Measurements from ENCODE around the gene TCP1. TPM values are rescaled to one million over a fixed set of nuclear protein-coding genes. Genes with fewer than 3 reads are reported as not detected.
"Not testable (repeated sequence)": the region's sequence is repeated elsewhere in the genome, so short reads cannot be mapped to it uniquely, and the experiment has no call there.

Gene TCP1
- total RNA-seq, 3 donors from 2014 or later: 139 to 205 (median 170) TPM

DNA sequence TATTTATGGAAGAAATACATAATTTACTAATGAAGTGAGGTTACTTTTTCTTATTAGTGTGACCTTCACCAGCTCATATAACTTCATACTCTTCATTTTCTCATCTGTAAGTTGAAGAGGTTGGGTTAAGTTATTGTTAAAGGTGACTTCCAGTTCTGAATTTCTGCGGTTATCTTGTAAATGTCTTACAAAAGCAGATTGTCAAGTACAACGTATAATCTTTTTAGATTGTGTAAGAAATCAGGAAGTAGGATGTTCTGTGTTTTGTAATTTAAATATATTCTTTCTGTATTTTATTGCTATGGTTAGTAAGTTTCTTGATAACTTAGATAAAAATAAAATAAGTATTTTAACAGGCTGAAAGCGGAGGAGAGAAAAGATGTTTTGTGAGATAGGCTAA is 50.1 kb downstream of the TCP1 start:
- no peak overlapping the region for H3K4me3 ChIP-seq
- H3K4me1 ChIP-seq (ENCODE audit: low read depth): peaks cover 11% of the 10 kb centered on the region
- no peaks in the 10 kb centered on the region for H3K9me3 ChIP-seq
- intact Hi-C loops (cut with DNase I, micrococcal nuclease): loop anchor here in 1 of 2 donors (10.0 kb wide), 1 partner anchor 45 kb away; the partner anchor contains the start of gene TCP1
- peaks cover 10% of the 10 kb centered on the region for H3K36me3 ChIP-seq (ENCODE audit: low read depth)
- no peak for TF ChIP-seq CTCF (IDR thresholded peaks at IDR 0.05)
- DNase-seq: no peak
- ATAC-seq: no peak

GRCh38 chr6:159736908-159737307 is 52.5 kb downstream of the TCP1 start:
- DNase-seq (no peak), ATAC-seq (no peak)
- TF ChIP-seq CTCF (IDR thresholded peaks at IDR 0.05): no peak
- no peak overlapping the region for H3K4me3 ChIP-seq
- intact Hi-C loops (cut with DNase I, micrococcal nuclease): loop anchor here in 1 of 2 donors (10.0 kb wide), 1 partner anchor 48 kb away; the partner anchor contains the start of gene TCP1
- no peaks in the 10 kb centered on the region for H3K9me3 ChIP-seq
- H3K36me3 ChIP-seq (ENCODE audit: low read depth): no peaks in the 10 kb centered on the region
- peaks cover 11% of the 10 kb centered on the region for H3K4me1 ChIP-seq (ENCODE audit: low read depth)

DNA sequence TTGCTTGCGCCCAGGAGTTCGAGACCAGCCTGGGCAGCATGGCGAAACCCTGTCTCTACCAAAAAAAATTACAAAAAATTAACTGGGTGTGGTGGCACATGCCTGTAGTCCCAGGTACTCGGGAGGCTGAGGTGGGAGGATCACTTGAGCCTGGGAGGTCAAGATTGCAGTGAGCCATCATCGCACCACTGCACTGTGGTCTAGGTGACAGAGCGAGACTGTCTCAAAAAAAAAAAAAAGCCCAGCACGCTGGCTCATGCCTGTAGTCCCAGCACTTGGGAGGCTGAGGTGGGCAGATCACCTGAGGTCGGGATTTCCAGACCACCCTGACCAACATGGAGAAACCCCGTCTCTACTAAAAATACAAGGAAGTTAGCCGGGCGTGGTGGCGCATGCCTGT is 56.0 kb downstream of the TCP1 start:
- intact Hi-C loops (cut with DNase I, micrococcal nuclease): loop anchor here in 1 of 2 donors (10.0 kb wide), 1 partner anchor 51 kb away; the partner anchor contains the start of gene TCP1
- H3K4me3 ChIP-seq; H3K9me3 ChIP-seq; DNase-seq; H3K36me3 ChIP-seq (ENCODE audit: low read depth); ATAC-seq: not testable (repeated sequence)
- H3K4me1 ChIP-seq (ENCODE audit: low read depth): peaks cover 24% of the 10 kb centered on the region

GRCh38 chr6:159732550-159732949 is 56.9 kb downstream of the TCP1 start:
- intact Hi-C loops (cut with DNase I, micrococcal nuclease): loop anchor here in 1 of 2 donors (10.0 kb wide), 1 partner anchor 52 kb away; the partner anchor contains the start of gene TCP1
- not testable (repeated sequence) for H3K36me3 ChIP-seq (ENCODE audit: low read depth); DNase-seq; H3K4me3 ChIP-seq; H3K9me3 ChIP-seq; ATAC-seq
- H3K4me1 ChIP-seq (ENCODE audit: low read depth): peaks cover 24% of the 10 kb centered on the region

GRCh38 chr6:159730332-159730676 is 59.1 kb downstream of the TCP1 start:
- H3K9me3 ChIP-seq: no peaks in the 10 kb centered on the region
- ATAC-seq: no peak
- no peak for TF ChIP-seq CTCF (IDR thresholded peaks at IDR 0.05)
- no peaks in the 10 kb centered on the region for H3K36me3 ChIP-seq (ENCODE audit: low read depth)
- DNase-seq: no peak
- intact Hi-C loops (cut with DNase I, micrococcal nuclease): loop anchor here in 1 of 2 donors (10.0 kb wide), 1 partner anchor 54 kb away; the partner anchor contains the start of gene TCP1
- peaks cover 19% of the 10 kb centered on the region for H3K4me1 ChIP-seq (ENCODE audit: low read depth)
- H3K4me3 ChIP-seq: no peak overlapping the region

DNA sequence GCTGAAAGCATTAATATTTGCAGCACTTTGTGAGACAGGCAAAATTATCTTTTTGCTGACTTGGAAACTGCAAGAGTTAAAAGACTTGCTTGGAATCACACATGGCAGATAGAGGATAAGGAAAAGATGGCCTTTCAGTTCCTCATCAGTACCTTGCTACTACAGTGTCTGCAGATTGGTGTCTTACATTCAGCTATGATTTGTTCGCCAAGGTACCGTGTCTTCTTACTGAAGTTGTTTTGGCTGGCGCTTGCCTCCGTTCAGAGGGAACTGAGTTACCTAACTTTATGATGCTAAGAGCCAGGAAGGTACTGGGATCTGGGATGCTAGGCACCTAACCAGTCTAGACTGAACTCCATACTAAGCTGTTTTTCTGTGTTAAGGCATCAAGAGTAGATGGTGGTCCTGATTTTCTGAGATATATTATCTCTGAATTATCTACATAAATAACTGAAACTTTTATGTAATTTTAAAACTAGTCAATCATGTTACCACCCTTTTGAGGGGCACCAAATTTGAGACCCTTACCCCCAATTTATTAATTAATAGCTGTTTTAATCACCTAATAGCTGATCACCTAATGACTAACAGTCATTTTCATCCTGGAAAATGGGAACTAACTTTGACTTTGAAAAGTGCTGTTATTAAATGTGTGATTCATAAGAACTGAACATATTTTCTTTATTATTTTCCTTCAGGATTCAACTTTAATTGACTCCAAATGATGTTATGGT is 59.6 kb downstream of the TCP1 start:
- Histone ChIP-seq H3K9me3 (no peaks in the 10 kb centered on the region), H3K36me3 (ENCODE audit: low read depth) (no peaks in the 10 kb centered on the region), H3K4me1 (ENCODE audit: low read depth) (peaks cover 13% of the 10 kb centered on the region), H3K4me3 (no peak overlapping the region)
- ATAC-seq (no peak), DNase-seq (no peak)
- TF ChIP-seq CTCF (IDR thresholded peaks at IDR 0.05): no peak
- intact Hi-C loops (cut with DNase I, micrococcal nuclease): loop anchor here (5.0 to 10.0 kb wide), 2 partner anchors 37 to 55 kb away; partner anchors contain the start of genes SOD2 (in 2 of the 2) and TCP1 (in 1 of the 2)
